ENCODE results near the gene CAST. TPM values are rescaled to one million over a fixed set of nuclear protein-coding genes. Genes with fewer than 3 reads are reported as not detected.
"Not testable (repeated sequence)": the region's sequence is repeated elsewhere in the genome, so short reads cannot be mapped to it uniquely, and the experiment has no call there.

Gene CAST, protein sequence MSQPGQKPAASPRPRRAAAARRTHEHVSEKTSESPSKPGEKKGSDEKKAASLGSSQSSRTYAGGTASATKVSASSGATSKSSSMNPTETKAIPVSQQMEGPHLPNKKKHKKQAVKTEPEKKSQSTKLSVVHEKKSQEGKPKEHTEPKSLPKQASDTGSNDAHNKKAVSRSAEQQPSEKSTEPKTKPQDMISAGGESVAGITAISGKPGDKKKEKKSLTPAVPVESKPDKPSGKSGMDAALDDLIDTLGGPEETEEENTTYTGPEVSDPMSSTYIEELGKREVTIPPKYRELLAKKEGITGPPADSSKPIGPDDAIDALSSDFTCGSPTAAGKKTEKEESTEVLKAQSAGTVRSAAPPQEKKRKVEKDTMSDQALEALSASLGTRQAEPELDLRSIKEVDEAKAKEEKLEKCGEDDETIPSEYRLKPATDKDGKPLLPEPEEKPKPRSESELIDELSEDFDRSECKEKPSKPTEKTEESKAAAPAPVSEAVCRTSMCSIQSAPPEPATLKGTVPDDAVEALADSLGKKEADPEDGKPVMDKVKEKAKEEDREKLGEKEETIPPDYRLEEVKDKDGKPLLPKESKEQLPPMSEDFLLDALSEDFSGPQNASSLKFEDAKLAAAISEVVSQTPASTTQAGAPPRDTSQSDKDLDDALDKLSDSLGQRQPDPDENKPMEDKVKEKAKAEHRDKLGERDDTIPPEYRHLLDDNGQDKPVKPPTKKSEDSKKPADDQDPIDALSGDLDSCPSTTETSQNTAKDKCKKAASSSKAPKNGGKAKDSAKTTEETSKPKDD
- 100 to 1,000 TPM; 175 to 347 TPM for total RNA-seq

DNA sequence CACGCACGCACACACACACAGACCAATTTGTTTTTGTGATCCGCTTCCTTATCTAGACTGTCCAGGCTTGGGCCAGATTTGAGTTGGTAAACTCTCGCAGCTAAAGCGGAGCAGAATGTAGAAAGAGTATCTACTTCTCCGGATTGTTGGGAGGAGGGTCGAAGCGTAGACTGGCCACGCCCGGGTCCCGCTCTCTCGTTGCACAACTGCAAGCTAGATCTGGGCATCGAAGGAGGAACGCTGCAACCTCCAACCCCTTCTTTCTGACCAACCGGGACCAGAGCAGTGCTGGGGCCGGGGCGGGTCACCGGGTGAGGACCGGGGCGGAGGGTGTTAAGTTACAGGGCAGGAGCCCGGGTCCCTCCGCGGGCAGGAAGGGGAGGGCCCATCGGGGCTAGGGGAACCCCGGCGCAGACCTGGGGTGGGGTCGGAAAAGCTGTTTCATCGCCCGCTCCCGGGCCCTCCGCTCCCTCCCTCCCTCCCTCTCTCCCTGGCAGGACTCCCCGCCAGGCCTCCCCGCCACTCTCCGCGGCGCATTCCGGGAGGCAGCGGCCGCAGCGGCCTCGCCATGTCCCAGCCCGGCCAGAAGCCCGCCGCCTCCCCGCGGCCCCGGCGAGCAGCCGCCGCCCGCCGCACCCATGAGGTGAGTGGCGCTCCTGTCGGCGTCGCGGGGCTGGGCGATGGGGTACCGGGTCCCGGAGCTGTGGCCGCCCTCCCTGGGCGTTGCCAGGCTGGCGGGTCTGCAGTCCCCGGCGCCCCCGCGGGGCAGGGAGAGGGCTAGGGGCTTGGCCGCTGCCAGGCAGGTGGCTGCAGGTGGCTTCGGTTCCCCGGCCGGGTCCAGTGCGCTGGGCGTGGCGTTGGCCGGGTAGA, at the start of gene CAST:
Gene CAST (plus strand): TSS at position 522 of the 870 bp plus-strand sequence. CDS start 47 bp downstream, at position 569.
- Histone ChIP-seq H3K36me3 (no peaks in the 10 kb centered on the region), H3K27ac (peak within 1 kb of the TSS; percentile 99), H3K27me3 (replicated peaks; ENCODE audit: insufficient read depth) (no peaks in the 10 kb centered on the region), H3K4me1 (ENCODE audit: control insufficient read depth in 1 of 2, low read depth in 2 of 2) (peaks cover 14 to 40% of the 10 kb centered on the region in 2 donors), H3K4me3 (peak within 1 kb of the TSS; percentile 97), H3K9me3 (no peaks in the 10 kb centered on the region)
- DNase-seq (ENCODE audit: low spot score) (peak; percentile 88), ATAC-seq (ENCODE audit: insufficient number of reproducible peaks, low FRiP score, low read depth) (peak; percentile 90)
- TF ChIP-seq, protein P1, sequence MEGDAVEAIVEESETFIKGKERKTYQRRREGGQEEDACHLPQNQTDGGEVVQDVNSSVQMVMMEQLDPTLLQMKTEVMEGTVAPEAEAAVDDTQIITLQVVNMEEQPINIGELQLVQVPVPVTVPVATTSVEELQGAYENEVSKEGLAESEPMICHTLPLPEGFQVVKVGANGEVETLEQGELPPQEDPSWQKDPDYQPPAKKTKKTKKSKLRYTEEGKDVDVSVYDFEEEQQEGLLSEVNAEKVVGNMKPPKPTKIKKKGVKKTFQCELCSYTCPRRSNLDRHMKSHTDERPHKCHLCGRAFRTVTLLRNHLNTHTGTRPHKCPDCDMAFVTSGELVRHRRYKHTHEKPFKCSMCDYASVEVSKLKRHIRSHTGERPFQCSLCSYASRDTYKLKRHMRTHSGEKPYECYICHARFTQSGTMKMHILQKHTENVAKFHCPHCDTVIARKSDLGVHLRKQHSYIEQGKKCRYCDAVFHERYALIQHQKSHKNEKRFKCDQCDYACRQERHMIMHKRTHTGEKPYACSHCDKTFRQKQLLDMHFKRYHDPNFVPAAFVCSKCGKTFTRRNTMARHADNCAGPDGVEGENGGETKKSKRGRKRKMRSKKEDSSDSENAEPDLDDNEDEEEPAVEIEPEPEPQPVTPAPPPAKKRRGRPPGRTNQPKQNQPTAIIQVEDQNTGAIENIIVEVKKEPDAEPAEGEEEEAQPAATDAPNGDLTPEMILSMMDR (IDR thresholded peaks at IDR 0.05): no peak

DNA sequence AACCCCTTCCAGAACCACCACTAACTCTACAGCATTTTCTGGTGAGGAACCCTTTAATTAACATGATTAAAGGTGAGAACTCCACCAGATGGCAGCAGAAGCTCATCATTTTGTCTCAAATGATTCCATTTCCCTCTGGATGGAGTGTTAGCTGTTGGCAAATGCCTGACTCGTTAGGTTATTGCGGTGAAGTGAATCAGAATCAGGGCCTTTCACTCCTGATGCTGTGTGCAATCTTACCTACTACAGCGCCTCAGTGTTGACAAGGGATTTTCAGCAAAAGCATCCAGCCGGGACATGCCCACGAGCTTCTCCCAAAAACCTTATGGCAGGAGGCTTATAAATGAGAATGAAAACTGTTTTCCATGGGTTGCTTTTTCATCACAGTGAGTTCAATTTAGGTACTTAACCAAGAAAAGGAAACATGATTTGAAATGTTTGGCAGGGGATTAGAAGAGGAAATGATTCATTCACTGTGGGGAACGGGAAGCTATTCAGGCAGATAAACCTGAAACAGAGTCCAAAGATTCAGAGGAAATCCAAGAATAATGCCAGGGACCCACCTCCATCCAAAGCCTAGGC, 48.0 kb upstream of the CAST start:
- H3K36me3 ChIP-seq: no peaks in the 10 kb centered on the region
- H3K27me3 ChIP-seq (replicated peaks; ENCODE audit: insufficient read depth): no peaks in the 10 kb centered on the region
- peak overlapping the region; percentile 68 to 74 for H3K27ac ChIP-seq
- peaks cover 9 to 25% of the 10 kb centered on the region in 2 donors for H3K4me1 ChIP-seq (ENCODE audit: control insufficient read depth in 1 of 2, low read depth in 2 of 2)
- ATAC-seq (ENCODE audit: insufficient number of reproducible peaks, low FRiP score, low read depth) (peak; percentile 76), DNase-seq (ENCODE audit: low spot score) (peak; percentile 33)
- TF ChIP-seq, protein P1 (IDR thresholded peaks at IDR 0.05): peak; percentile 46
- no peaks in the 10 kb centered on the region for H3K9me3 ChIP-seq
- peak overlapping the region; percentile 50 for H3K4me3 ChIP-seq

DNA sequence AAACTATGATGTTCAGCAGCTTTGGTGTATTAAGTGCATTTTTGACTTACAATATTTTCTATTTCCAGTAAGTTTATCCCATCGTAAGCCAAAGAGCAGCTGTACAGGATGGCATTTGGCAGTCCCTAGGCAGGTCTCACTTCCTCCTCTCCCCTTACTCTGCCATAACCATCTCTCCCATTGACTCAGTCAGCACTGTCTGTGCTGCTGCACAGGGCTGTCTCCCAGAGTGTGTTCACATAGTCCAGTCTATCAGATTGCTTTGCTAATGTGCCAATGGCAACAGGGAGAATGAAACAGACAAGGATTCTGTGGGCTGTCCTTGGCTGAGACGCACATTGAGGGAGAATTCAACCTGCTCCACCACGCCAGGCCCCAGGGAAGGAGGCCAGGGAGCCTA, 47.0 kb upstream of the CAST start:
- Histone ChIP-seq H3K9me3 (no peaks in the 10 kb centered on the region), H3K27ac (peak overlapping the region; percentile 64 to 68), H3K27me3 (replicated peaks; ENCODE audit: insufficient read depth) (no peaks in the 10 kb centered on the region), H3K4me1 (ENCODE audit: control insufficient read depth in 1 of 2, low read depth in 2 of 2) (peaks cover 9 to 25% of the 10 kb centered on the region in 2 donors), H3K4me3 (no peak overlapping the region), H3K36me3 (no peaks in the 10 kb centered on the region)
- TF ChIP-seq, protein P1 (IDR thresholded peaks at IDR 0.05): no peak
- ATAC-seq (ENCODE audit: insufficient number of reproducible peaks, low FRiP score, low read depth) (no peak), DNase-seq (ENCODE audit: low spot score) (no peak)

DNA sequence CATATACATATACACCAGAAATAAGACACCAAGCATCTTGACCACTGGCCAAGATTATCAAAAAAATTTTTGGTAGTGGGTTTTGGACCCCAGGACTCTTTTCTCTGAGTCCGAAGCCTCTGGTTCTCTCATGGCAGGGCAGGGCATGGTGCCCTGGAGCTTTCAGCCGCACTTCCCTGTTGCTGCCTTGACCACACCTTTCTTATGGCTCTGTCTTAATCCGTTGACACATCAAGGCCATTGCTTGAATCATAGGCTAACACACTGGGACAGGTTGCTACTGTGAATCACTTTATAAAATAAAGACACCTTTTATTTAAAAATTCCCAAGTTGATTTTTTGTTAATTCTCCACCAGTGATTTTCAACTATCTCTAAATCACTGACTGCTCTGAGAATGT, 45.4 kb upstream of the CAST start:
- ATAC-seq (ENCODE audit: insufficient number of reproducible peaks, low FRiP score, low read depth) (no peak), DNase-seq (ENCODE audit: low spot score) (no peak)
- H3K27me3 ChIP-seq (replicated peaks; ENCODE audit: insufficient read depth): no peaks in the 10 kb centered on the region
- no peaks in the 10 kb centered on the region for H3K36me3 ChIP-seq
- H3K9me3 ChIP-seq: no peaks in the 10 kb centered on the region
- H3K4me3 ChIP-seq: no peak overlapping the region
- H3K27ac ChIP-seq: no peak overlapping the region
- H3K4me1 ChIP-seq (ENCODE audit: control insufficient read depth in 1 of 2, low read depth in 2 of 2): peaks cover 9 to 28% of the 10 kb centered on the region in 2 donors
- TF ChIP-seq, protein P1 (IDR thresholded peaks at IDR 0.05): no peak

DNA sequence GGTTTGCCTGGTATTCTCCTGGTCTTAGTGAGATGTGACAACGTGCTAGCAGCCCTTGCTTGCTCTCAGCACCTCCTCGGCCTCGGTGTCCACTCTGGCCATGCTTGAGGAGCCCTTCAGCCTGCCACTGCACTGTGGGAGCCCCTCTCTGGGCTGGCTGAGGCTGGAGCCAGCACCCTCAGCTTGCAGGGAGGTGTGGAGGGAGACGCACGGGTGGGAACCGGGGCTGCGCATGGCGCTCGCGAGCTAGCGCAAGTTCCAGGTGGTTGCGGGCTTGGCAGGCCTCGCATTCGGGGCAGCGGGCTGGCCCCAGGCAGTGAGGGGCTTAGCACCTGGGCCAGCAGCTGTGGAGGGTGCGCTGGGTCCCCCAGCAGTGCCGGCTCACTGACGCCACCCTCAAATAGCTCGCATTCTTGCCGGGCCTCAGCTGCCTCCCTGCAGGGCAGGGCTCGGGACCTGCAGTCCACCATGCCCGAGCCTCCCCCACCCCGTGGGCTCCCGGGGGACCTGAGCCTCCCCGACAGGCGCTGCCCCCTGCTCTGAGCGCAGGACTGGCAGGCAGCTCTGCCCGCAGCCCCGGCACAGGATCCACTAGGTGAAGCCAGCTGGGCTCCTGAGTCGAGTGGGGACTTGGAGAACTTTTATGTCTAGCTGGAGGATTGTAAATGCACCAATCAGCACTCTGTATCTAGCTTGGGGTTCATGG, 43.7 kb upstream of the CAST start:
- not testable (repeated sequence) for H3K9me3 ChIP-seq; H3K36me3 ChIP-seq; H3K27ac ChIP-seq; DNase-seq (ENCODE audit: low spot score); H3K27me3 ChIP-seq (replicated peaks; ENCODE audit: insufficient read depth); ATAC-seq (ENCODE audit: insufficient number of reproducible peaks, low FRiP score, low read depth); H3K4me3 ChIP-seq
- H3K4me1 ChIP-seq (ENCODE audit: control insufficient read depth in 1 of 2, low read depth in 2 of 2): peaks cover 9 to 37% of the 10 kb centered on the region in 2 donors
